CD14-positive monocyte (primary cell): ENCODE data around the gene KCTD2. TPM values are rescaled to one million over a fixed set of nuclear protein-coding genes. Genes with fewer than 3 reads are reported as not detected.

Experiments
- DNase-seq, 3 donors: peaks; one replicate each; pipeline ENCODE4 v3.0.0-alpha.2; 2011 to 2022
- H2AFZ ChIP-seq: 2 replicates; pipeline ENCODE4 v1.6.0; 2012; ENCODE audit warnings: mild to moderate bottlenecking, low read depth, low read length, inconsistent platforms; ENCODE audit not compliant: insufficient read depth, poor library complexity, severe bottlenecking
- H3K27ac ChIP-seq, 2 donors: 1 replicate in 1 of 2; 2 replicates in 1 of 2; pipeline ENCODE4 v1.5.1; 2012 to 2013; ENCODE audit warnings: low read length in 2 of 2, control low read depth in 1 of 2, inconsistent platforms in 1 of 2, low read depth in 1 of 2, mild to moderate bottlenecking in 1 of 2
- H3K27me3 ChIP-seq, 2 donors: one replicate each; pipeline versions ENCODE4 v1.6.0 to v1.6.1; 2011 to 2013; ENCODE audit warnings: low read length in 2 of 2; ENCODE audit not compliant: control insufficient read depth in 2 of 2, insufficient read depth in 2 of 2
- H3K36me3 ChIP-seq, 2 donors: replicated peaks in 1 of 2; 1 replicate in 1 of 2; 2 replicates in 1 of 2; pipeline versions ENCODE4 v1.5.1 to v1.6.1; 2012 to 2013; ENCODE audit warnings: low read length in 2 of 2, control low read depth in 1 of 2, inconsistent platforms in 1 of 2, mild to moderate bottlenecking in 1 of 2; ENCODE audit not compliant: insufficient read depth in 2 of 2, control insufficient read depth in 1 of 2
- H3K4me1 ChIP-seq, 2 donors: 1 replicate in 1 of 2; 2 replicates in 1 of 2; pipeline versions ENCODE4 v1.5.1 to v1.6.1; 2012 to 2013; ENCODE audit warnings: low read length in 2 of 2, control low read depth in 1 of 2, inconsistent platforms in 1 of 2, mild to moderate bottlenecking in 1 of 2, moderate library complexity in 1 of 2; ENCODE audit not compliant: insufficient read depth in 2 of 2, control insufficient read depth in 1 of 2
- H3K4me2 ChIP-seq: replicated peaks from 2 replicates; pipeline ENCODE3; 2012; ENCODE audit warnings: low read length, moderate library complexity, mild to moderate bottlenecking; ENCODE audit not compliant: poor library complexity, severe bottlenecking; ENCODE audit errors: extremely low read depth
- H3K4me3 ChIP-seq, 3 experiments: fragments of 200-600 bp in 1 of 3; sonication (generic) in 1 of 3; replicated peaks in 1 of 3; 1 replicate in 2 of 3; 2 replicates in 1 of 3; pipeline ENCODE4 v1.5.1; 2011 to 2013; ENCODE audit warnings: low read length in 3 of 3, mild to moderate bottlenecking in 3 of 3, control low read depth in 2 of 3, low read depth in 2 of 3, inconsistent platforms in 1 of 3, moderate library complexity in 1 of 3
- H3K79me2 ChIP-seq: 2 replicates; pipeline ENCODE4 v1.6.0; 2012; ENCODE audit warnings: mild to moderate bottlenecking, control low read depth, inconsistent platforms, low read length, moderate library complexity; ENCODE audit not compliant: insufficient read depth
- H3K9ac ChIP-seq: 2 replicates; pipeline ENCODE4 v1.6.0; 2017; ENCODE audit warnings: low read length, mild to moderate bottlenecking; ENCODE audit not compliant: insufficient read depth, poor library complexity, severe bottlenecking
- H3K9me3 ChIP-seq, 2 donors: replicated peaks in 1 of 2; 1 replicate in 1 of 2; 2 replicates in 1 of 2; pipeline versions ENCODE4 v1.5.1 to v1.6.1; 2012 to 2013; ENCODE audit warnings: low read length in 2 of 2, control low read depth in 1 of 2; ENCODE audit not compliant: control insufficient read depth in 1 of 2, insufficient read depth in 1 of 2
- H4K20me1 ChIP-seq: 2 replicates; pipeline ENCODE4 v1.6.0; 2012; ENCODE audit warnings: mild to moderate bottlenecking, low read length, control low read depth, moderate library complexity; ENCODE audit not compliant: insufficient read depth
- H3K27ac Mint-ChIP-seq, 7 donors: one replicate each; pipeline ENCODE4 v1.8.0; 2020; ENCODE audit warnings: mild to moderate bottlenecking in 7 of 7, mixed read lengths in 7 of 7, moderate library complexity in 6 of 7, inconsistent platforms in 2 of 7
- H3K27me3 Mint-ChIP-seq, 3 donors: one replicate each; pipeline ENCODE4 v1.8.0; 2021 to 2022; ENCODE audit warnings: low read depth in 3 of 3, mild to moderate bottlenecking in 3 of 3, mixed read lengths in 3 of 3, moderate library complexity in 3 of 3, inconsistent platforms in 1 of 3
- H3K36me3 Mint-ChIP-seq, 2 donors: one replicate each; pipeline ENCODE4 v1.8.0; 2020; ENCODE audit warnings: mixed read lengths in 2 of 2, inconsistent platforms in 1 of 2, mild to moderate bottlenecking in 1 of 2
- H3K4me1 Mint-ChIP-seq: one replicate; pipeline ENCODE4 v1.8.0; 2020; ENCODE audit warnings: mild to moderate bottlenecking, mixed read lengths
- H3K4me3 Mint-ChIP-seq, 2 donors: one replicate each; pipeline ENCODE4 v1.8.0; 2020; ENCODE audit warnings: mild to moderate bottlenecking in 2 of 2, mixed read lengths in 2 of 2, moderate library complexity in 1 of 2
- H3K9me3 Mint-ChIP-seq, 7 donors: one replicate each; pipeline ENCODE4 v1.8.0; 2020 to 2022; ENCODE audit warnings: mixed read lengths in 7 of 7, mild to moderate bottlenecking in 6 of 7, moderate library complexity in 6 of 7, inconsistent platforms in 2 of 7
- WGBS: methylation state at CpG from one replicate; pipeline ENCODE4 v1.1.5; 2013; ENCODE audit warnings: missing lambda C conversion rate; ENCODE audit not compliant: insufficient coverage; 5-methylcytosine and 5-hydroxymethylcytosine counted together
- intact Hi-C, 2 donors: fragments of 100-400 bp; cut with micrococcal nuclease; formaldehyde crosslinking; loops; one replicate each; pipeline versions ENCODE4 v1.15.0 to v1.15.1; 2023
- polyA plus RNA-seq, 3 donors: library from polyadenylated mRNA; depleted of rRNA in 1 of 3; unstranded in 2 of 3; stranded (reverse) in 1 of 3; fragments of 300-500 nt in 2 of 3; fragments of >200 nt in 1 of 3; fragmentation: Illumina TruSeq in 2 of 3; gene quantifications; 1 replicate in 2 of 3; 2 replicates in 1 of 3; pipeline ENCODE4 v1.2.3, GENCODE V29; 2012 to 2021
- TF ChIP-seq, protein P1 (sequence below): fragments of 200-600 bp; IDR thresholded peaks from one replicate; pipeline ENCODE4 v1.8.0; 2022; ENCODE audit warnings: antibody characterized with exemption, mild to moderate bottlenecking

Gene KCTD2
- polyA plus RNA-seq, 3 donors, result 2.8 to 17.0 (median 2.9) TPM

DNA sequence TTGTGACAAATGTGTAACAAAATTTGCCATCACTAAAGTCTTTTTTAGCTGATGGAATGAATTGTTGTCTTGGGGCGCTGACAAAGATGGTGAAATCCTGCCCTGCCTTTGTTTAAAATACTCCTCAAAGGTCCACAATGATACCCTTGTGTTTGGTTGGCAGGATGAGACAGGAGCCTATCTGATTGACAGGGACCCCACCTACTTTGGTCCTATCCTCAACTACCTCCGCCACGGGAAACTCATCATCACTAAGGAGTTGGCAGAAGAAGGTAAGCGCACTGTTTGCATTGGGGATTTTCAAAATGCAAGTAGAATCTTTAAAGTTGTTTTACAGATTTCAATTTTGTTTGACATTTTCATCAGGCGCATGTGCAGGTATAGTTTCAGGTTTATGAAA lies 2.0 kb downstream of the KCTD2 start:
- peaks cover 32 to 48% of the 10 kb centered on the region in 2 donors for H3K36me3 Mint-ChIP-seq
- peaks cover 31 to 46% of the 10 kb centered on the region in 2 donors for H3K36me3 ChIP-seq
- intact Hi-C loops, result loop anchor here (5.0 kb wide), 1 partner anchor 133 kb away; the partner anchor contains the start of gene SUMO2 (in 2 of the 2)

DNA sequence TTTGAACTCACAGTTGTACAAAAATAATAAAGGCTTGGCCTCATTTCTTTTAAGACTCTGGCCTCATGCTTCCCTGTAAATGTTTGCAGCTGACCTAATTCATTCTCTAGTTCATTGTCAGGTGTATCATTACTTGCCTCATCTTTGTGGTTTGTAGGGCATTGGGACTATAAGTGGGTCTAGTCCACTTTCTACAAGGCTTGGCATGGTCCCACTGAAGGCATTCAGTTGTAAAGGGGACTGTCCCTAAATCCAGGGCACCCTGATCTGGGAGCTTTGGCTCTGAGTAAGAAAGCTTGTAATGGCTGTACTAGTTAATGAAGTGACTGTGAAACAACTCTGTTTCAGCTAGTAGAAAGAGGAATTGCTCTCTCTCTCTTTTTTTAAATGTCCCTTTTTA lies 2.7 kb downstream of the KCTD2 start:
- Mint-ChIP-seq H3K36me3 (peaks cover 37 to 55% of the 10 kb centered on the region in 2 donors), H3K27me3 (no peaks in the 10 kb centered on the region), H3K27ac (no peak overlapping the region), H3K4me1 (peaks cover 23% of the 10 kb centered on the region), H3K9me3 (no peaks in the 10 kb centered on the region), H3K4me3 (no peak overlapping the region)
- Histone ChIP-seq H4K20me1 (peaks cover 2% of the 10 kb centered on the region), H3K36me3 (peaks cover 34 to 53% of the 10 kb centered on the region in 2 donors), H2AFZ (no peak overlapping the region), H3K79me2 (peaks cover 32% of the 10 kb centered on the region), H3K27ac (no peak overlapping the region), H3K4me2 (no peak overlapping the region), H3K27me3 (no peaks in the 10 kb centered on the region), H3K4me1 (peaks cover 18 to 25% of the 10 kb centered on the region in 2 donors), H3K9ac (no peak overlapping the region), H3K4me3 (no peak overlapping the region), H3K9me3 (no peaks in the 10 kb centered on the region)
- DNase-seq, result no peak
- intact Hi-C loops, result loop anchor here (5.0 to 10.0 kb wide), 2 partner anchors 133 to 155 kb away; partner anchors contain the start of genes SUMO2 (in 2 of the 2) and NUP85 (in 1 of the 2)
- TF ChIP-seq, protein P1, sequence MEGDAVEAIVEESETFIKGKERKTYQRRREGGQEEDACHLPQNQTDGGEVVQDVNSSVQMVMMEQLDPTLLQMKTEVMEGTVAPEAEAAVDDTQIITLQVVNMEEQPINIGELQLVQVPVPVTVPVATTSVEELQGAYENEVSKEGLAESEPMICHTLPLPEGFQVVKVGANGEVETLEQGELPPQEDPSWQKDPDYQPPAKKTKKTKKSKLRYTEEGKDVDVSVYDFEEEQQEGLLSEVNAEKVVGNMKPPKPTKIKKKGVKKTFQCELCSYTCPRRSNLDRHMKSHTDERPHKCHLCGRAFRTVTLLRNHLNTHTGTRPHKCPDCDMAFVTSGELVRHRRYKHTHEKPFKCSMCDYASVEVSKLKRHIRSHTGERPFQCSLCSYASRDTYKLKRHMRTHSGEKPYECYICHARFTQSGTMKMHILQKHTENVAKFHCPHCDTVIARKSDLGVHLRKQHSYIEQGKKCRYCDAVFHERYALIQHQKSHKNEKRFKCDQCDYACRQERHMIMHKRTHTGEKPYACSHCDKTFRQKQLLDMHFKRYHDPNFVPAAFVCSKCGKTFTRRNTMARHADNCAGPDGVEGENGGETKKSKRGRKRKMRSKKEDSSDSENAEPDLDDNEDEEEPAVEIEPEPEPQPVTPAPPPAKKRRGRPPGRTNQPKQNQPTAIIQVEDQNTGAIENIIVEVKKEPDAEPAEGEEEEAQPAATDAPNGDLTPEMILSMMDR, result no peak

More for the DNA sequence above, 2.0 kb downstream of the KCTD2 start:
- H3K79me2 ChIP-seq, result peaks cover 36% of the 10 kb centered on the region
- no peak overlapping the region for H3K4me2 ChIP-seq
- Mint-ChIP-seq H3K9me3 (no peaks in the 10 kb centered on the region), H3K27ac (peak overlapping the region in 1 of 7 donors; percentile 6), H3K4me3 (no peak overlapping the region), H3K27me3 (no peaks in the 10 kb centered on the region), H3K4me1 (peaks cover 23% of the 10 kb centered on the region)
- H3K4me3 ChIP-seq, result no peak overlapping the region
- TF ChIP-seq, protein P1, result no peak
- peaks cover 4% of the 10 kb centered on the region for H4K20me1 ChIP-seq
- H3K4me1 ChIP-seq, result peaks cover 18 to 25% of the 10 kb centered on the region in 2 donors
- no peaks in the 10 kb centered on the region for H3K9me3 ChIP-seq
- 100% methylated on average over 1 of the region's 5 CpGs for WGBS
- H3K27ac ChIP-seq, result no peak overlapping the region
- H3K9ac ChIP-seq, result no peak overlapping the region
- DNase-seq, result no peak
- no peaks in the 10 kb centered on the region for H3K27me3 ChIP-seq
- H2AFZ ChIP-seq, result no peak overlapping the region
